OCI-LY7 (cell line): ENCODE measurements around the gene EIF4G2. TPM values are rescaled to one million over a fixed set of nuclear protein-coding genes. Genes with fewer than 3 reads are reported as not detected.
A peak's percentile ranks its signal among the peaks of the same experiment; 100 is the strongest.

Experiments
- BruUV-seq: library from RNA; stranded (reverse); fragments of 400-500 nt; replicated peaks from 2 replicates; lab custom pipeline; 2021; lab: Mats Ljungman, UMichigan
- CTCF ChIA-PET: fragments of 300-600 bp; sonication (Branson Sonifier 250); formaldehyde crosslinking; loops from one replicate; lab custom pipeline; 2022; ENCODE audit warnings: antibody characterized with exemption; ENCODE audit not compliant: unreplicated experiment; lab: Charles Lee
- POLR2A ChIA-PET: fragments of 300-600 bp; sonication (Branson Sonifier 250); formaldehyde crosslinking; loops from one replicate; lab custom pipeline; 2022; ENCODE audit warnings: antibody characterized with exemption; lab: Charles Lee
- DNase-seq: peaks from one replicate; pipeline ENCODE4 v3.0.0-alpha.2; 2015; ENCODE audit warnings: low spot score
- H2AFZ ChIP-seq: fragments of 200-600 bp; sonication (generic), shearing (Covaris generic); 2 replicates; pipeline ENCODE4 v1.6.1; 2014; ENCODE audit warnings: mild to moderate bottlenecking, antibody characterized with exemption, low read length, moderate library complexity
- H3K27ac ChIP-seq: fragments of 200-600 bp; sonication (generic); 2 replicates; pipeline ENCODE4 v1.5.1; 2014; ENCODE audit warnings: mixed run types, low read depth, mild to moderate bottlenecking, moderate library complexity, low read length, inconsistent platforms; ENCODE audit not compliant: poor library complexity, severe bottlenecking
- H3K36me3 ChIP-seq: fragments of 200-600 bp; sonication (generic); 2 replicates; pipeline ENCODE4 v1.6.1; 2014; ENCODE audit warnings: mild to moderate bottlenecking, antibody characterized with exemption, low read length, moderate library complexity, mixed read lengths; ENCODE audit not compliant: insufficient read depth
- H3K4me1 ChIP-seq: fragments of 200-600 bp; sonication (generic); 2 replicates; pipeline ENCODE4 v1.5.1; 2014; ENCODE audit warnings: mild to moderate bottlenecking, low read length; ENCODE audit not compliant: insufficient read depth, poor library complexity, severe bottlenecking
- H3K4me2 ChIP-seq: fragments of 200-600 bp; sonication (generic); 2 replicates; pipeline ENCODE4 v1.6.1; 2014; ENCODE audit warnings: mild to moderate bottlenecking, low read length
- H3K4me3 ChIP-seq: fragments of 200-600 bp; sonication (generic); 2 replicates; pipeline ENCODE4 v1.5.1; 2014; ENCODE audit warnings: mild to moderate bottlenecking, low read depth, low read length; ENCODE audit not compliant: poor library complexity, severe bottlenecking
- H3K79me2 ChIP-seq: fragments of 200-600 bp; sonication (generic); 2 replicates; pipeline ENCODE4 v1.6.1; 2016; ENCODE audit warnings: low read depth, mild to moderate bottlenecking, low read length, moderate library complexity, mixed read lengths; ENCODE audit not compliant: insufficient read depth
- H3K9me2 ChIP-seq: fragments of 200-600 bp; sonication (generic); 2 replicates; pipeline ENCODE4 v1.6.1; 2016; ENCODE audit warnings: mild to moderate bottlenecking, low read length, mixed read lengths; ENCODE audit not compliant: insufficient read depth
- H3K9me3 ChIP-seq: fragments of 200-600 bp; sonication (generic); 2 replicates; pipeline ENCODE4 v1.6.1; 2014; ENCODE audit warnings: mild to moderate bottlenecking, mixed run types, low read length, mixed read lengths
- H4K20me1 ChIP-seq: fragments of 200-600 bp; sonication (generic); 2 replicates; pipeline ENCODE4 v1.6.1; 2014; ENCODE audit warnings: mild to moderate bottlenecking, antibody characterized with exemption, low read length, moderate library complexity, mixed read lengths; ENCODE audit not compliant: insufficient read depth
- CTCF ChIP-seq: fragments of 200-600 bp; sonication (generic); conservative IDR thresholded peaks from 2 replicates; pipeline ENCODE4 v1.5.1; 2014; ENCODE audit warnings: mild to moderate bottlenecking, antibody characterized with exemption, low read length, moderate library complexity, mixed read lengths
- EZH2phosphoT487 ChIP-seq: fragments of 200-600 bp; sonication (generic); IDR thresholded peaks from 2 replicates; pipeline ENCODE4 v1.6.1; 2018; ENCODE audit warnings: low read depth, borderline replicate concordance, mild to moderate bottlenecking, mixed run types, antibody characterized with exemption, low read length, moderate library complexity, mixed read lengths
- intact Hi-C: fragments of 100-400 bp; cut with micrococcal nuclease; formaldehyde crosslinking; loops from one replicate; pipeline ENCODE4 v1.10.0; 2022; ENCODE audit not compliant: unreplicated experiment
- total RNA-seq, 2 experiments: library from RNA; depleted of rRNA in 1 of 2; stranded (reverse); fragments of >200 nt in 1 of 2; shearing (Covaris generic) in 1 of 2; gene quantifications; 2 replicates each; pipeline ENCODE4 v1.2.3, GENCODE V29; 2014 to 2022

Gene EIF4G2
- total RNA-seq, 2 experiments from 2014 or later, result 317 to 502 TPM

- peaks cover 56% of the 10 kb centered on the region for H3K79me2 ChIP-seq
Observed at GRCh38 chr11:10808235-10808552, 532 bp downstream of the EIF4G2 start.

GRCh38 chr11:10807493-10808234, 1.1 kb downstream of the EIF4G2 start:
- Histone ChIP-seq H3K4me2 (peak overlapping the region; percentile 80), H3K4me3 (peak overlapping the region; percentile 94), H3K79me2 (peaks cover 56% of the 10 kb centered on the region), H2AFZ (no peak overlapping the region; the same call in 1 of the 2 replicates), H3K36me3 (peaks cover 57% of the 10 kb centered on the region), H3K27ac (peak overlapping the region; percentile 87), H3K4me1 (peaks cover 40% of the 10 kb centered on the region), H3K9me3 (no peaks in the 10 kb centered on the region), H3K9me2 (no peaks in the 10 kb centered on the region), H4K20me1 (peaks cover 11% of the 10 kb centered on the region; the same call in 1 of the 2 replicates)
- POLR2A ChIA-PET, result interaction anchor here (0.6 to 3.1 kb wide), 3 partner anchors 9 to 17 kb away, joined by 3 to 25 read pairs (median 22); no protein-coding TSS in a partner anchor
- intact Hi-C loops, result loop anchor here (1.0 kb wide), 1 partner anchor 51 kb away; the partner anchor contains the start of gene ZBED5
- no peak for TF ChIP-seq CTCF
- no peak for TF ChIP-seq EZH2phosphoT487
- DNase-seq, result peak; percentile 63
- no TSS peak for BruUV-seq
- CTCF ChIA-PET, result interaction anchor here (1.7 kb wide), 1 partner anchor 50 kb away, joined by 6 read pairs; the partner anchor contains the start of gene ZBED5

More at GRCh38 chr11:10808235-10808552, 532 bp downstream of the EIF4G2 start:
- Histone ChIP-seq H3K4me3 (peak overlapping the region; percentile 94), H4K20me1 (peaks cover 11% of the 10 kb centered on the region; the same call in 1 of the 2 replicates), H3K36me3 (peaks cover 51% of the 10 kb centered on the region), H3K4me2 (peak overlapping the region; percentile 80), H3K9me2 (no peaks in the 10 kb centered on the region), H3K4me1 (peaks cover 40% of the 10 kb centered on the region), H3K9me3 (no peaks in the 10 kb centered on the region), H3K27ac (peak overlapping the region; percentile 87), H2AFZ (peak overlapping the region; percentile 19; the same call in 1 of the 2 replicates)
- no peak for DNase-seq
- intact Hi-C loops, result loop anchor here (1.0 kb wide), 1 partner anchor 50 kb away; the partner anchor contains the start of gene ZBED5
- BruUV-seq, result no TSS peak
- ChIA-PET CTCF (interaction anchor here (1.1 to 1.7 kb wide), 2 partner anchors 17 to 50 kb away, joined by 4 to 6 read pairs; partner anchors contain the start of gene ZBED5), POLR2A (interaction anchor here (0.6 to 3.1 kb wide), 14 partner anchors 9 to 980 kb away, joined by 3 to 63 read pairs (median 8); partner anchors contain the start of gene ZBED5)
- no peak for TF ChIP-seq EZH2phosphoT487
- no peak for TF ChIP-seq CTCF
